Activated CD8-positive, alpha-beta memory T cell treated with anti-CD3 and anti-CD28 coated beads for 1 hour (primary cell): ENCODE measurements around the gene NDUFB7.
"Not testable (repeated sequence)": the region's sequence is repeated elsewhere in the genome, so short reads cannot be mapped to it uniquely, and the experiment has no call there.

Experiments used
- DNase-seq, 2 donors: peaks; one replicate each; pipeline ENCODE4 v3.0.0-alpha.2; 2020; ENCODE audit warnings: low read depth in 1 of 2; ENCODE audit errors: extremely low read depth in 1 of 2

Gene NDUFB7

DNA sequence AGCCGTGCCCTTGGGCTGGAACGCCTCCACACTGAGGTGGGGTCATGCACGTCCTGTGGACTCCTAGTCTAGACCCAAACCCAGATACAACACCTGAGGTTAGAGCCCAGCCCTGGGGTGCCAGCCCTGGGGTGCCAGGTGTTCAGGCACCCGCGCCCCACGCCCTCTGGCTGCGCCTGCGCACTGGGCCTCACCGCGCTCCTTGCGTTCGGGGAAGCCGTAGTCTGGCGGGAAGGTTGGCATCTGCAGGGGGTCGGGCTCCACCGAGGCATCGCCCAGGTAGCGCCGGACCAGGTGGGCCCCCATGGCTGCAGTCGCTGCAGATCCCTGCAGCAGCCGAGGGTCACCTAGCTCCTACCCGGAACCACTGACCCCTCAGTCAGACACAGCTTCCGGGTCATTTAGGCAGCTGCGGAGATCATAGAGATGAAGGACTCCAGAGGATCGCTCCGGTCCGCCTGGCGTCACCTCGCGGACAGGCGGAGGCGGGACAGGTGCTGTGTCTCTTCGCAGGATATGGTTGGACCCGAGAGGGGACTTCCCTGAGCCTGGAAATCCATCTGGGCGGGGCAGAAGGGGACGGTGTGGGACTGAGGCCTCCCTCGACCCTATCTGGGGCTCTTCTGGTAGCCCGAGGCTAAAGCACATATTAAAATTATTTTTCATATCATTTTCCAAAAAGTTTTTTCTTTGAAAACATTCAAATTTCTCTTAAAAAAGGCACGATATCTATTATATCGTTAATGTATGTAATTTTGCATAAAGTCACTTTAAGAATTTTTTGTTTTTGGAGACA lies at the start of gene NDUFB7:
Gene NDUFB7 (minus strand): TSS at position 372 of the 796 bp plus-strand sequence. CDS start 66 bp downstream, at position 306.
- DNase-seq, result peak; percentile 74 to 75

DNA sequence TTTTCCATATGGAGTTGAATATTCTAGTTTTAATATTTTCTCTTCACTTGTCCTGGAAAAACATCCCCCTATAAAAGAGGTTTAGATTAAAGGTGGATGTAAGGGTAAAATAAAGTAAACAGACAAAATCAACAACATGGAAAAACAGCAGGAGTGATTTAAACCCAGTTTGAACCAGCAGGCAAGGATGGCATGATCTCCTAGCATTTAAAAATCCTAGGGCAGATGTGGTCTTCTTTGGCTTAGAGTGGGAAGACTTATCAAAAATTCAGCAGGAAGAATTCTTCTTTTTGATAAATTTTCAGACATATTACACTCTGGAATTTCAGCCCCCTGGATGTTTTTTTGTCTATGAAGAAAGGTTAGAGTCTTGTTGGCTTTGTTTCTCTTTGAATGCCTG lies 47.5 kb upstream of the NDUFB7 start:
- DNase-seq, result no peak

DNA sequence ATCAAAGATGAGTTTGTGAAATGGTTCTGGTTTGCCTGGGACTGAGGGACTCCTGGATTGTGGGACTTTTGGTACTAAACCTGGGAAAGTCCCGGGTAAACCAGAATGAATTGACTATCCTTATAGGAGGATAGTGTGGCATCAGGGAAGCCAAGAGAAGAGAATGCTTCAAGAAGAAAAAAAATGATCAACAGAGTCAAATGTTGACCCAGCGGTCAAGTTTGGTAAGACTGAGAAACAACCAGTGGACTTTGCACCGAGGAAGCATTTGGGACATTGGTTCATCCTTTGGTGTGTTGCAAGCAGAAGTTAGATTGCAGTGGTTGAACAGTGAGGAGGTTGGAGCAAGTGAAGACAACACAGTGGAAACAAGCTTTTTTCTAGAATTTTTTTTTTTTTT lies 44.5 kb upstream of the NDUFB7 start:
- DNase-seq, result no peak

DNA sequence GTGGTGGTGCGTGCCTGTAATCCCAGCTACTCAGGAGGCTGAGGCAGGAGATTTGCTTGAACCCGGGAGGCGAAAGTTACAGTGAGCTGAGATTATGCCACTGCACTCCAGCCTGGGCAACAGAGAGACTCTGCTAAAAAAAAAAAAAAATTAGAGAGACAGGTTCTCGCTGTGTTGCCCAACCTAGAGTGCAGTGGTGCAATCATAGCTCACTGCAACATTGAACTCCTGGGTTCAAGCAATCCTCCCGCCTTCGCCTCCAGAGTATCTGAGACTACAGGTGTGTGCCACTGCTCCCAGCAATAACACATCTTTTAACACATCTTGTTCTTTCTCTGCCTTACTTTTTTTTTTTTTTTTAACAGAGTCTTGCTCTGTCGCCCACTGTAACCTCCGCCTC lies 43.8 kb upstream of the NDUFB7 start:
- DNase-seq, result no peak

DNA sequence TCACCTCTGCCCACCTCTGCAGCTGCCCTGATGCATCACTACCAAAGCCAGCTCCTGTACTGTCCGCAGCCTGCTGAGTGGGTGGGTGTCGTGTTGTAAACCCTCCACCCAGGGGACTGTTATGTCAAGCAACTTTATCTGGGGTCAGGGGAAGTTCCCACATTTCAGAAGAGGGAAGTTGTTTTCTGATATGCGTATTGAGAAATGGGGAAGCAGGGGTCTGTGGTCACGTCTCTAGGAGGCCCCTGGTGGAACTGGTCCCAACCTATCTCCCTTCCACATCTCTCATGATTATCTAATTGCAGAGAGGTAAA lies 42.2 kb upstream of the NDUFB7 start:
- no peak for DNase-seq

DNA sequence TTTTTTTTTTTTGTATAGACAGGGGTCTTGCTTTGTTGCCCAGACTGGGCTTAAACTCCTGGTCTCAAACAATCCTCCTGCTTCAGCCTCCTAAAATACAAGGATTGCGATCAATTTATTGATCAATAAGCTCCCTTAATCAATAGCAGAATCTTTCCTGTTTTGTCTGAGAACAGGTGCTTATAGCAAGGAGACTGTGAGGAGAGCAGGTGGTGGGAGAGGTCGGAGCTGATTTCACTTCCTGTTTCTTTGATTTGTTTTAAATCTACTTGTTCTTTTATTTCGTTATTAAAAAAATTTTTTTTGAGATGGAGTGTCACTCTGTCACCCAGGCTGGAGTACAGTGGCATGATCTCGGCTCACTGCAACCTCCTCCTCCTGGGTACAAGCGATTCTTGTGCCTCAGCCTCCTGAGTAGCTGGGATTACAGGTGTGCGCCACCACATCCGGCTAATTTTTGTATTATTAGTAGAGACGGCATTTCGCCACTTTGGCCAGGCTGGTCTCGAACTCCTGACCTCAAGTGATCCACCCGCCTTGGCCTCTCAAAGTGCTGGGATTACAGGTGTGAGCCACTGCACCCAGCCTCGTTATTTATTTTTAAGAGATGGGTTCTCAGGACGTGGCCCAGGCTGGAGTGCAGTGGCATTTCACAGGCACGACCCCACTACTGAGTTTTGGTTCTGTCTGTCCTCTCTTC lies 41.7 kb upstream of the NDUFB7 start:
- DNase-seq, result not testable (repeated sequence)

DNA sequence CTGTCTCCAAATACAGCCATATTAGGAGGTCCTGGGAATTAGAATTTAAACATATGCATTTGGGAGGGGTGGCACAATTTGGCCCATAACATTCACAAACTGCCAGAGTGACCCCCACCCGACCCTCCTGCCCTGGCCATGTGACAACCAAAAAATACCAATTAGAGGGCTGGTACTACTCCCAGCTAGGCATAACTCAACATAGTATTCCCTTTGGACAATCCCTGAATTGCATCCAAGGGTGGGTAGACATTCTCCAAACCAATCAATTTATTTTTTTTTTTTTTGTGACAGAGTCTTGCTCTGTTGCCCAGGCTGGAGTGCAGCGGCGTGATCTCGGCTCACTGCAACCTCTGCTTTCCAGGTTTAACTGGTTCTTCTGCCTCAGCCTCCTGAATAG lies 40.8 kb upstream of the NDUFB7 start:
- DNase-seq, result no peak

DNA sequence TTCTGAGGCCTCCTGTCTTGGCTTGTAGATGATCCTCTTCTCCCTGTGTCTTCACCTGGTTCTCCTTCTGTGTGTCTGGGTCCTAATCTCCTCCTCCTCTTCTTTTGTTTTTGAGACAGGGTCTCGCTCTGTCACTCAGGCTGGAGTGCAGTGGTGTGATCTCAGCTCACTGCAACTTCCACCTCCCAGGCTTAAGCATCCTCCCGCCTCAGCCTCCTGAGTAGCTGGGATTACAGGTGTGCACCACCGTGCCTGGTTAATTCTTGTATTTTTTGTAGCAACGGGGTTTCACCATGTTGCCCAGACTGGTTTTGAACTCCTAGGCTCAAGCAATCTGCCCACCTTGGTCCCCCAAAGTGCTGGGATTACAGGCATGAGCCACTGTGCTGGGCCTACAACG lies 40.4 kb upstream of the NDUFB7 start:
- DNase-seq, result not testable (repeated sequence)

DNA sequence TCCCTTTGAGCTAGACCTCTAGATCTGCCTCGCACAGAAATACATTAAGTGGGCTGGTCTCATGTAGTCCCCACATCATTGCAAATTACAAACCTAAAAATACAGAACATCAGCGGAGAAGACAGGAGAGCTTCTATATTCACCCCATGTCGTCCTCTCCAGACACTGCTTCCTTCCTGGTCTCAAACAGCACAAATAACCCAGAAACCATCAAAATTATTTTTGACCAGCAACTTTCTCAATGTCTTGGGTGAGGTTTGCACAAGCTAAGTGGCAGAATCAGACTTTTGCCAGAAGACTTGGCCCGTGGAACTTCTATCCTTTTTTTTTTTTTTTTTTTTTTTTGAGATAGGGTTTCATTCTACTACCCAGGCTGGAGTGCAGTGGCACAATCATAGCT lies 39.2 kb upstream of the NDUFB7 start:
- DNase-seq, result no peak

DNA sequence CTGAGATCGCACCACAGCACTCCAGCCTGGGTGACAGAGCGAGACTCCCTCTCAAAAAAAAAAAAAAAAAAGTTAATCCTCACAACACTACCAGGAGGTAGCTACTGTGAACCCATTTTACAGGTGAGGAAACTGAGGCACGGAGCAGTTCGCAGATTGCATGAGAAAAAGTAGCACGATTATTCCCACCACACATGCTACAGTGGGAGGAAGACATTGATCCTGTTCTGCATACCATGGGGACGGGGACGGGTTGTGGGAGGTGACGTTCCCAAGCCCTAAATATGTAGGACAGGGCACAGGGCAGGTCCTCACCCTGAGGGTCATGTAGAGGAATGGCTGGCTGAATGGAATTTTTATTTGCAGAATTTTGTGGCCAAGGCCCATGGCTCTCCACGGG lies 34.8 kb upstream of the NDUFB7 start:
- DNase-seq, result no peak

DNA sequence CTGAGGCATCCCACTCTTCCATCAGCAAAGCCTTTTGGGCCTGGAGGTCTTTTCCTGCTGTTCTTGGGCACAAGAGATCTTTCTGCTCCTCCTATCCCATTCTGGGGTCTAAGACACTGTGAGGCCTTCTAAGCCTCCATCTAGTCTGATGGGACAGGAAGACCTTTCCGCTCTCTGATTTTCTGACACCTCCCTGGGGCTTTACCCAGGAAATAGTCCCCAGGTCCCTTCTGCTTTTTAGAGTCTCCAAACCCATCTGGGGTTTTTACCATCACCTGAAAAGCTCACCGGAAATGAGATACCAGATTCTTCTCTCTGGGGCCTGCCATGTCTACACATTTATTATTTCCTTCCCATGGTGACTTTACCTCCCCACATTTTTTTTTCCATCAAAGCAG lies 32.1 kb upstream of the NDUFB7 start:
- DNase-seq, result no peak

DNA sequence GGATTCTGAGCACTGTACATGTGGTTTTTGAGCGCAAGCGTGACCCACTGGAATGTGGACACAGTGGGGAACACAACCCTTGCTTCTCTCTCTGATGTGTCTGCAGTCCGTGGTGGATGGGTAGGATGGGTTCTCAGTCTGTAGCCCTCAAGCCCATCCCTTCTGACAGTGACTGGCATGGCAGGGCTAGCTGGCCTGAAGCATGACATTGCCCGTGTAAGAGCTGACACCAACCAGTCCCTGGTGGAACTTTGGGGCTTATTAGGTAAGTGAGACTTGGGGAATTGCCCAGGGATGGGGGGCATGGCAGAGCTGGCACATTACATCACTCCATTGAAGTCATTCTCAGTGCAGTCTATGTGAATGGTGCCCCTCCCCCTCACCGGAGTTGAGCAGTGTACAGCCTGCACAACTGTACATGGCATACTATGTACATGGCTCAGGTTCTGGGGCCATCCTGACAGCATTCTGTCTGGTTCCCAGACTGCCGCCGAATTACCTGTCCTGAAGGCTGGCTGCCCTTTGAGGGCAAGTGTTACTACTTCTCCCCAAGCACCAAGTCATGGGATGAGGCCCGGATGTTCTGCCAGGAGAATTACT lies 27.8 kb upstream of the NDUFB7 start:
- DNase-seq, result no peak

DNA sequence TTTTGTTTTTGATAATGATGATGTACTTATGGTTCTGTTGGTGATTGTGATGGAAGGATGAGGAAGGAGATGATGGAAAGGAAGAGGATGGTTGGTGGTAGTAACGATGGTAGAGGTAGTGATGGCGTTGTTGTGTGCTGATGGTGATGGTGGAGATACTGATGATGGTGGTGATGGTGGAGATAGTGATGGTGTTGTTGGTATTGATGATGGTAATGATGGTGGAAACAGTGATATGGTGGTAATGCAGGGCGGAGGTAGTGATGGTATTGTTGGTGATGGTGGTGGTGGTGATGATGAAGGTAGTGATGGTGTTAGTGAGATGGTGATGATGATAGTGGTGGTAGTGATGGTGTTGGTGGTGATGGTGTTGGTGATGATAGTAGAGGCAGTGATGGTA lies 23.7 kb upstream of the NDUFB7 start:
- DNase-seq, result no peak

DNA sequence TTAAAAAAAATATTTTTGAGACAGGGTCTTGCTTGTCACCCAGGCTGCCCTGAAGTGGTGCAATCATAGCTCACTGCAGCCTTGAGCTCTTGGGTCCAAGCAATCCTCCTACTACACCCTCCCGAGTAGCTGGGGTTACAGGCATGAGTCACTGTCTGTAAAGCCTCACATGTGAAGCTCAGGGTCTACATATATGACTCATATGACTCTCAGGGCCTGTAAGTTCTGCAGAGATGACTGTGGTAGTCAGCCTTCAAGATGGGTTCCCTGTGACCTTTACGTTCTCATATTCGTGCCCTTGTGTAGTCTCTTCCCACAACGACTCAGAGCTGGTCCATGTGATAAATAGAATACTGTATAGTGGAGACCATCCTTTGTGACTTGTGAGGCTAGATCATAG lies 17.6 kb upstream of the NDUFB7 start:
- not testable (repeated sequence) for DNase-seq

DNA sequence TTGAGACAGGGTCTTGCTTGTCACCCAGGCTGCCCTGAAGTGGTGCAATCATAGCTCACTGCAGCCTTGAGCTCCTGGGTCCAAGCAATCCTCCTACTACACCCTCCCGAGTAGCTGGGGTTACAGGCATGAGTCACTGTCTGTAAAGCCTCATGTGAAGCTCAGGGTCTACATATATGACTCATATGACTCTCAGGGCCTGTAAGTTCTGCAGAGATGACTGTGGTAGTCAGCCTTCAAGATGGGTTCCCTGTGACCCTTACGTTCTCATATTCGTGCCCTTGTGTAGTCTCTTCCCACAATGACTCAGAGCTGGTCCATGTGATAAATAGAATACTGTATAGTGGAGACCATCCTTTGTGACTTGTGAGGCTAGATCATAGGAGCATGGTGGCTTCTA lies 13.3 kb upstream of the NDUFB7 start:
- not testable (repeated sequence) for DNase-seq

DNA sequence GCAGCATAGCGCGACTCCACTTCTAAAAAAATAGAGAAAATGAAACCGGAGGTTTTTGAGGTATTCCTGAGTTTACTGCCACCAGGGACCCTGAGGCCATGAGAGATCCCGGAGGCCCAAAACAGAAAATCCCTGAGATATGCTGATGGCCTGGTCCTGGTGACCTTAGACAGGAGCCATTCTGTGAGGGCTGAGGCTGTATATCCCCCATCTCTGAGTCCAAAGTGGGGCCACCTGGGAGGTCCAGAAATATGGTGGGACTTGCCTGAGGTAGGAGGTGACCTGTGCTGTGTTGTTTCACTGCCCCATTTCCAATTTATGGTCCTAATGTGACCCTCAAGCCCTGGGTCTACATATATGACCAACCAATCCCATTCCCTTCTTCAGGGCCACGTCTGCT lies 12.5 kb upstream of the NDUFB7 start:
- DNase-seq, result not testable (repeated sequence)

DNA sequence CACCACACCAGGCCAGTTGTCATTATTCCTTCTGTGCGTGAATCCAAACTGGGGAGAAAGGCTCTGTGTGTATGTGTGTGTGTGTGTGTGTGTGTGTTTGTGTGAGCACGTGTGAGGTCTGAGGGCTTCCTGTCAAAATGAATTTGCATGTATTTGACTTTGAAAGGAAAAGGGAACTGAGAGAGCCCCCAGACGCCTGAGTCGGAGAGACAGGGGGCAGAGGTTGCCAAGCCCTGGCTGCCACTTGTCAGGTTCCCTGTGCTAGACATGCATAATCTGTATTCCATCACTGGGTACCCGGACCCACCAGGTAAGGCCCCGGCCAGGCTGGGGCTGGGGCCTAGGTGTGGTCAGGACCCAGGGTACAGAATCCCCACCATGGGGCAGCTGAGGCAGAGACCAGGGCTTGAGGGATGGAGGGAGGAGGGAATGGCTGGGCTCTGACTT lies 11.1 kb upstream of the NDUFB7 start, which contains the start of gene CLEC17A:
Gene CLEC17A (plus strand): TSS at position 191 of the 447 bp plus-strand sequence. CDS start 77 bp downstream, at position 268.
- DNase-seq, result no peak

DNA sequence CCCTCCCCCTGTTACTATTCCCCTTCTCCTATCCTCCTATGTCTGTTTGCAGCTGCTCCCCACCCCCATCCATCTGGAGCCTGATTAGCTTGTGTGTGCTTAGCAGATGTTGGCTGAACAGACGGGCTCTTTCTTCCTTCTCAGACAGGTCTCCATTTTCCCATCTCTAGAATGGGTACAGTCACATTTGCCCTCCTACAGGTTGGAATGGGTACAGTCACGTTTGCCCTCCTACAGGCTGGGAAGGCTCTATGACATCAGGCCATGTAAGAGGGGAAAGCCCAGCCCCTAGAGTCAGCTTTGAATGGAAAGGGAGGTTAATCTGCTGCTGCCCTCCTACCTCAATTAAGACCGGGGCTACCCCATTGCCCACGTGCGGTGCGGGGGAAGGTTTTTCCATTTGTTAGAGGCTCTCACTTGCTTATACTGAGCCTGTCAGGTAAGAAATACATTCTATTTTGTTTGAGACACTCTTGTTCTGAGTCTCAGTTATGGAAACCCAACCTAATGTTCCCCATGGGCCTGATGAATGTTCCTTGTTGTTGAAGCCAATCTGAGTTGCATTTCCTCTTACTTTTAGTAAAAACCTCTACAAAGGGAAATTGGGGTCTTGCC lies 8.9 kb upstream of the NDUFB7 start:
- DNase-seq, result no peak

DNA sequence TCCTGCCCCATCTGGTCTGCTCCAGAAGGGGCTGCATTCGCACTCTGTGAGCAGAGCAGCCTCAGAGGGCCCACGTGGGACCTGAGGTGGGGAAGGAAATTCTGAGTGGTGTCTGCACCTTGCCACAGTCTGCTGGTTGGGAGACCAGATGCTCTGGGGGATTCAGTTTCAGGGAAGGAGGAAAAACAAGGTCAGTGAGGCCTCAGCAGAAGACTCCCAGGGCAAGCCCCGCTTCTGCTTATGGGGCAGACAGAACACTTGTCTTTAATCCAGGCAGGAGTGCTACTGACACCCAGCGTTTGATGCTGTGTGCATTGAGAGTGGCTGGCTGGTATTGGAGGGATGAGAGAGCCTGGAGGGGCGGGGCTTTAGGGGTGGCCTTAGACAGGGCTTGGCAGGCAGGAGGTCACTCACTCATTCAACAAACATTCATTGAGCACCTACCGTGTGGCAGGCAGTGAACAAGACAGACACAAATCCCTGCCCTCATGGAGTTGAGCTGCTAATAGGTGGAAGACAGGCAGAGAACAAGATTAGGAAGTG lies 6.1 kb upstream of the NDUFB7 start:
- no peak for DNase-seq

DNA sequence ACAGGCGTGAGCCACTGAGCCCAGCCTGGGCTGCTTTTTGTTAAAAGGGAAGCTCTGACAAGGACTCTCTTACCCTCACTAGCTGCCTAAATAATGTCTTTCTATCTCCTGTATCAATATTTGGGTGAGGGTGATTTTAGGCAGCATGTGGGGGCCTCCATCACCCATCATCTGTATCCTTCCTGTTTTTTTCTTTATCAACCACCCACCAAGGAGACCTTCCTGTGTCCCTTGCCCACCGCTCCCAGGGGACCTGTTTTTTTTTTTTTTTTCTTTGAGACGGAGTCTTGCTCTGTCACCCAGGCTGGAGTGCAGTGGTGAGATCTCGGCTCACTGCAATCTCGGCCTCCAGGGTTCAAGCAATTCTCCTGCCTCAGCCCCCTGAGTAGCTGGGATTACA lies 5.4 kb upstream of the NDUFB7 start:
- DNase-seq, result no peak

DNA sequence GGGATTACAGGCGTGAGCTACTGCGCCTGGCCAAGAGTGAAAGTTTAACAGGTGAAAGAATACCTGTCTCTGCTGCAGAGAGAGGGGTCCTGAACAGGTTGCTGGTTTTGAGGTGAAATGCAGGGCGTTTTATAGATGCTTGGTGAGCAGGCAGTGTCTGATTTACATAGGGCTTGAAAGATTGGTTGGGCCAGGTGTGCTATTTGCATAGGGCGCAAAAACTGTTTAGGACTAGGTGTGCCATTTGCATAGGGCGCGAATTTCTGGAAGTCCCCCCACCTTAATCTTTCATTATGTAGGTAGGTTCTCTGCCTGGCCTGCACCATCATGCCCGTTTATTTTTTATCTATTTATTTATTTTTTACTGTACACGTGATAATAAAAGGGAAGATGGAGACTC lies 4.5 kb upstream of the NDUFB7 start:
- DNase-seq, result no peak
